RWPE2 (cell line): ENCODE results near the gene GABRE.

Experiments
- ATAC-seq: fragments of 200-7000 bp; cut with Tn5 transposase; 3 replicates; pipeline ENCODE4 v1.9.1; 2021; ENCODE audit warnings: low read depth
- DNase-seq: peaks from one replicate; pipeline ENCODE4 v3.0.0-alpha.2; 2020; ENCODE audit warnings: low spot score
- H3K27ac ChIP-seq: fragments of 450-650 bp; 2 replicates; pipeline ENCODE4 v1.5.1; 2017; ENCODE audit warnings: mild to moderate bottlenecking; ENCODE audit not compliant: poor library complexity, severe bottlenecking
- H3K27me3 ChIP-seq: fragments of 250-450 bp; sonication (Bioruptor Pico); 2 replicates; pipeline ENCODE4 v1.5.1; 2021; ENCODE audit warnings: mild to moderate bottlenecking, moderate library complexity; ENCODE audit not compliant: insufficient read depth, poor library complexity, severe bottlenecking
- H3K36me3 ChIP-seq: fragments of 250-450 bp; sonication (Bioruptor Pico); 2 replicates; pipeline ENCODE4 v1.5.1; 2020; ENCODE audit warnings: low read depth, mild to moderate bottlenecking, moderate library complexity
- H3K4me1 ChIP-seq: fragments of 250-450 bp; sonication (Bioruptor Pico); 2 replicates; pipeline ENCODE4 v1.5.1; 2021; ENCODE audit warnings: mild to moderate bottlenecking, moderate library complexity; ENCODE audit not compliant: insufficient read depth, poor library complexity, severe bottlenecking
- H3K4me3 ChIP-seq: fragments of 250-450 bp; sonication (Bioruptor Pico); 2 replicates; pipeline ENCODE4 v1.5.1; 2021; ENCODE audit warnings: mild to moderate bottlenecking, moderate library complexity; ENCODE audit not compliant: severe bottlenecking
- H3K9me3 ChIP-seq: fragments of 250-450 bp; sonication (Bioruptor Pico); 2 replicates; pipeline ENCODE4 v1.5.1; 2021; ENCODE audit warnings: mild to moderate bottlenecking, moderate library complexity; ENCODE audit not compliant: severe bottlenecking
- CTCF ChIP-seq: fragments of 450-650 bp; IDR thresholded peaks from one replicate; pipeline ENCODE4 v1.5.1; 2017; ENCODE audit warnings: mild to moderate bottlenecking, moderate library complexity; ENCODE audit not compliant: poor library complexity, severe bottlenecking

The GABRE gene

DNA sequence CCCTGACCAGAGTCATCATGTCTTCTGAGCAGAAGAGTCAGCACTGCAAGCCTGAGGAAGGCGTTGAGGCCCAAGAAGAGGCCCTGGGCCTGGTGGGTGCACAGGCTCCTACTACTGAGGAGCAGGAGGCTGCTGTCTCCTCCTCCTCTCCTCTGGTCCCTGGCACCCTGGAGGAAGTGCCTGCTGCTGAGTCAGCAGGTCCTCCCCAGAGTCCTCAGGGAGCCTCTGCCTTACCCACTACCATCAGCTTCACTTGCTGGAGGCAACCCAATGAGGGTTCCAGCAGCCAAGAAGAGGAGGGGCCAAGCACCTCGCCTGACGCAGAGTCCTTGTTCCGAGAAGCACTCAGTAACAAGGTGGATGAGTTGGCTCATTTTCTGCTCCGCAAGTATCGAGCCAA, 50.8 kb downstream of the GABRE start:
- no peak overlapping the region for H3K27ac ChIP-seq
- no peak overlapping the region for H3K4me3 ChIP-seq
- TF ChIP-seq CTCF, result no peak
- no peaks in the 10 kb centered on the region for H3K27me3 ChIP-seq
- ATAC-seq (no peak), DNase-seq (no peak)
- H3K4me1 ChIP-seq, result no peaks in the 10 kb centered on the region
- H3K9me3 ChIP-seq, result no peaks in the 10 kb centered on the region
- H3K36me3 ChIP-seq, result no peaks in the 10 kb centered on the region

GRCh38 chrX:151922692-151923091, 51.8 kb downstream of the GABRE start:
- Histone ChIP-seq H3K4me3 (no peak overlapping the region), H3K27me3 (no peaks in the 10 kb centered on the region), H3K4me1 (no peaks in the 10 kb centered on the region), H3K27ac (no peak overlapping the region), H3K36me3 (no peaks in the 10 kb centered on the region), H3K9me3 (no peaks in the 10 kb centered on the region)
- no peak for TF ChIP-seq CTCF
- DNase-seq (no peak), ATAC-seq (no peak)

DNA sequence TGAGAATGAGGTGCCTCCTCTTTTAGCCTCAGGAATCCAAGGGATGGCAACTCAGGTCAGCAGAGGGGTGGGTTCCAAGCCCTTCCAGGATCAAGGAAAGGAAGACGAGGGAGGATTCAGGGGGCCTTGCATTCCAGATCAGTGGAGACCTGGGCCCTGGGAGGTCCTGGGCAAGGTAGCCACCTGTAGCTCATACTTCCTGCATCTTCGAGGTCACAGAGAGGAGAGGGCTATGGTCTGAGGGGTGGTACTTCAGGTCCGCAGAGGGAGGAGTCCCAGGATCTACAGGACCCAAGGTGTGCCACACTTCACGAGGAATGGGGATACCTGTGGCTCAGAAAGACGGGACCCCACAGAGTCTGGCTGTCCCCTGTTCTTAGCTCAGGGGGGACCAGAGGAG, 52.6 kb downstream of the GABRE start:
- no peak for TF ChIP-seq CTCF
- no peak overlapping the region for H3K27ac ChIP-seq
- no peak overlapping the region for H3K4me3 ChIP-seq
- no peaks in the 10 kb centered on the region for H3K4me1 ChIP-seq
- ATAC-seq (no peak), DNase-seq (no peak)
- H3K9me3 ChIP-seq, result no peaks in the 10 kb centered on the region
- H3K36me3 ChIP-seq, result no peaks in the 10 kb centered on the region
- H3K27me3 ChIP-seq, result no peaks in the 10 kb centered on the region

- no peak overlapping the region for H3K4me3 ChIP-seq
- no peak for TF ChIP-seq CTCF
- H3K9me3 ChIP-seq, result no peaks in the 10 kb centered on the region
- H3K27me3 ChIP-seq, result no peaks in the 10 kb centered on the region
- no peak for ATAC-seq
- DNase-seq, result no peak
- H3K4me1 ChIP-seq, result no peaks in the 10 kb centered on the region
- H3K27ac ChIP-seq, result no peak overlapping the region
- H3K36me3 ChIP-seq, result no peaks in the 10 kb centered on the region
Measured at GRCh38 chrX:151921292-151921691, 53.2 kb downstream of the GABRE start.

GRCh38 chrX:151920530-151920929, 53.9 kb downstream of the GABRE start:
- H3K36me3 ChIP-seq, result no peaks in the 10 kb centered on the region
- H3K27me3 ChIP-seq, result no peaks in the 10 kb centered on the region
- no peaks in the 10 kb centered on the region for H3K9me3 ChIP-seq
- H3K4me3 ChIP-seq, result no peak overlapping the region
- H3K27ac ChIP-seq, result no peak overlapping the region
- no peaks in the 10 kb centered on the region for H3K4me1 ChIP-seq
- ATAC-seq, result no peak
- DNase-seq, result no peak
- no peak for TF ChIP-seq CTCF
